Measurements from ENCODE around the gene TTC16.

TTC16 gene

GRCh38 chr9:127758843-127759242 is 43.0 kb downstream of the TTC16 start:
- H3K4me3 ChIP-seq (ENCODE audit: low read depth, low read length): no peak overlapping the region
- CTCF ChIA-PET: interaction anchor here (1.0 to 1.3 kb wide), 2 partner anchors 26 kb away, joined by 3 read pairs; no protein-coding TSS in a partner anchor
- TF ChIP-seq CTCF (IDR thresholded peaks at IDR 0.05; ENCODE audit: insufficient read depth, low read length, missing control alignments): no peak
- no peak for DNase-seq (ENCODE audit: low read depth, low spot score)
- POLR2A ChIA-PET: interaction anchor here (1.9 kb wide), 1 partner anchor 24 kb away, joined by 6 read pairs; the partner anchor contains the start of gene TOR2A

- CTCF ChIA-PET: interaction anchor here (1.4 kb wide), 1 partner anchor 26 kb away, joined by 5 read pairs; the partner anchor contains the start of gene TOR2A
- POLR2A ChIA-PET: interaction anchor here (0.5 kb wide), 1 partner anchor 14 kb away, joined by 5 read pairs; no protein-coding TSS in a partner anchor
- TF ChIP-seq CTCF (IDR thresholded peaks at IDR 0.05; ENCODE audit: insufficient read depth, low read length, missing control alignments): no peak
- H3K4me3 ChIP-seq (ENCODE audit: low read depth, low read length): no peak overlapping the region
- no peak for DNase-seq (ENCODE audit: low read depth, low spot score)
These were observed 45.2 kb downstream of the TTC16 start for GRCh38 chr9:127761061-127761460.

GRCh38 chr9:127761491-127761956 is 45.6 kb downstream of the TTC16 start:
- no peak for DNase-seq (ENCODE audit: low read depth, low spot score)
- H3K4me3 ChIP-seq (ENCODE audit: low read depth, low read length): no peak overlapping the region
- POLR2A ChIA-PET: interaction anchor here (0.5 kb wide), 1 partner anchor 14 kb away, joined by 5 read pairs; no protein-coding TSS in a partner anchor
- TF ChIP-seq CTCF (IDR thresholded peaks at IDR 0.05; ENCODE audit: insufficient read depth, low read length, missing control alignments): no peak
- CTCF ChIA-PET: no interaction called here

- TF ChIP-seq CTCF (IDR thresholded peaks at IDR 0.05; ENCODE audit: insufficient read depth, low read length, missing control alignments): no peak
- DNase-seq (ENCODE audit: low read depth, low spot score): no peak
- CTCF ChIA-PET: interaction anchor here (0.7 to 2.1 kb wide), 3 partner anchors 28 to 159 kb away, joined by 3 to 4 read pairs (median 4); partner anchors contain the start of gene TOR2A
- POLR2A ChIA-PET: no interaction called here
- H3K4me3 ChIP-seq (ENCODE audit: low read depth, low read length): no peak overlapping the region
These were observed 46.3 kb downstream of the TTC16 start for GRCh38 chr9:127762111-127762676.

- no peak for TF ChIP-seq CTCF (IDR thresholded peaks at IDR 0.05; ENCODE audit: insufficient read depth, low read length, missing control alignments)
- ChIA-PET POLR2A (no interaction called here), CTCF (interaction anchor here (0.8 to 2.1 kb wide), 4 partner anchors 21 to 157 kb away, joined by 3 to 4 read pairs (median 4); partner anchors contain the start of gene CDK9)
- no peak overlapping the region for H3K4me3 ChIP-seq (ENCODE audit: low read depth, low read length)
- no peak for DNase-seq (ENCODE audit: low read depth, low spot score)
These were observed 48.1 kb downstream of the TTC16 start for GRCh38 chr9:127763918-127764384.

GRCh38 chr9:127765418-127765817 is 49.5 kb downstream of the TTC16 start:
- no peak overlapping the region for H3K4me3 ChIP-seq (ENCODE audit: low read depth, low read length)
- no peak for TF ChIP-seq CTCF (IDR thresholded peaks at IDR 0.05; ENCODE audit: insufficient read depth, low read length, missing control alignments)
- CTCF ChIA-PET: interaction anchor here (1.2 to 4.9 kb wide), 4 partner anchors 19 to 154 kb away, joined by 5 to 26 read pairs (median 7); partner anchors contain the start of gene TOR2A
- POLR2A ChIA-PET: no interaction called here
- no peak for DNase-seq (ENCODE audit: low read depth, low spot score)

All from AG04449 (cell line).